Activated effector memory CD4-positive, alpha-beta T cell treated with anti-CD3 and anti-CD28 coated beads, Interleukin-2, amount 50 U/mL, for 16 hours (primary cell): ENCODE data around the gene GBP1.

Experiments
- DNase-seq: peaks from one replicate; pipeline ENCODE4 v3.0.0-alpha.2; 2020

The GBP1 gene

DNA sequence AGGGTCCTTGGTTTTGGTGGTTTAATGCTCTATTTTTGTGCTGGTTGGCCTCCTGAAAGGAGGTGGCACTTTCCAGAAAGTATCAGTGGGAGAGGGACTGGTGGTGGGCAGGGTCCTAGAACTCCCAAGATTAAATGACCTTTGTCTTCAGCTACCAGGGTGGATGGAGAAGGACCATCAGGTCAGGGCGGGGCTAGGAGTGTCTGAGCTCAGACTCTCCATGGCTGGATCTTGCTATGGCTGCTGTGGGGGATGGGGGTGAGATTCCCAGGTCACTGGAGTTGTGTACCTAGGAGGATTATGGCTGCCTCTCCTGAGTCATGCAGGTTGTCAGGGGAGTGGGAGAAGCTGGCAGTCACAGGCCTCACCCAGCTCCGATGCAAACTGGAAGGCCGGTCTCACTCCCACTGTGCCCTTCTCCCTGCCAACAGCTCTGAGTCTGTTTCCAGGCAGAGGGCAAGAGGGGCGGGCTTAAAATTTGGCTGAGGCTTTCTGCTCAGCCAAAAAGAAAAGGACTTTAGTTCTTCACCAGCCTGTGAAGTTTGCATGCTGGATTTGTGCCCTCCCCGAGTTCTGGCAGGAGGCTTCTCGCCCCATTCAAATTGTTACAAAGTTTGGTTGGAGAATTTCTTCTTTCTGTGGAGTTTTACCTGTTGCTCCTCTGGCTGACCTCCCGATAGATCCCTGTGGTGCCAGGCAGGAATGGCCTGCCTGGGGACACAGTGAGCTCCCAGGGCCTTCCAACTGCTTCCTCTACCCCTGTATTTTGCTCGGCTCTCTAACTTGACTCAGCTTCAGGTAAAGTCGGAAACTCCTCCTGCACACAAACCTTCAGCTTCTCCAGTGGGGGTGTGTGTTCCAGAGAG is 59.5 kb downstream of the GBP1 start:
- DNase-seq, result no peak
